Fibroblast of villous mesenchyme (primary cell): ENCODE results near the gene GLS2. TPM values are rescaled to one million over a fixed set of nuclear protein-coding genes. Genes with fewer than 3 reads are reported as not detected.
"Not testable (repeated sequence)": the region's sequence is repeated elsewhere in the genome, so short reads cannot be mapped to it uniquely, and the experiment has no call there.

Experiments used
- DNase-seq: peaks from one replicate; pipeline ENCODE4 v3.0.0-alpha.2; 2010; ENCODE audit warnings: low read depth
- H3K4me3 ChIP-seq: 2 replicates; pipeline ENCODE4 v1.5.1; 2011; ENCODE audit warnings: low read depth, mild to moderate bottlenecking, low read length
- total RNA-seq: library from RNA; depleted of rRNA; stranded (reverse); fragments of >200 nt; gene quantifications from 2 replicates; pipeline ENCODE4 v1.2.3, GENCODE V29; 2012
- TF ChIP-seq, protein P1 (sequence below): IDR thresholded peaks from 2 replicates; pipeline ENCODE4 v1.5.1; 2012; ENCODE audit warnings: low read depth, mild to moderate bottlenecking, low read length; ENCODE audit not compliant: insufficient read depth

Gene GLS2
- total RNA-seq, 1 donor = under 0.01 TPM

DNA sequence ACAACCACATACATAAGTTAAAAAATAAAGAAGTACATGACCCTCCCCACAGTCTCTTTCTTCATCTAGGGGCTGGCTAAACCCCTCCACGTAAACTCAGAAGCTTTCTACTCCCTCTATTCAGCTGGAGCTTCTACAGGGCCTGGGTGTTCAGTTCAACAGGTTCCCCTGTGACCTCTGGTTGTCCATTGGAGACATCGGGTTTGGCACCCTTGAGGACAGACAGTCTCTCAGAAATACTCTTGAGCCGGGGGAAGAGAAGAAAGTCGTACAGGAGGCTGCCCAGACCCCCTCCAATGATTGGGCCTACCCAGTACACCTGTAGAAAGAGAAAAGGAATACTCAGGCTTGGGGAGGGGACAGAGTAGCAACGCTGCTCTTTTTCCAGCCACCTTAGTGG, 36.8 kb downstream of the GLS2 start:
- TF ChIP-seq, protein P1, sequence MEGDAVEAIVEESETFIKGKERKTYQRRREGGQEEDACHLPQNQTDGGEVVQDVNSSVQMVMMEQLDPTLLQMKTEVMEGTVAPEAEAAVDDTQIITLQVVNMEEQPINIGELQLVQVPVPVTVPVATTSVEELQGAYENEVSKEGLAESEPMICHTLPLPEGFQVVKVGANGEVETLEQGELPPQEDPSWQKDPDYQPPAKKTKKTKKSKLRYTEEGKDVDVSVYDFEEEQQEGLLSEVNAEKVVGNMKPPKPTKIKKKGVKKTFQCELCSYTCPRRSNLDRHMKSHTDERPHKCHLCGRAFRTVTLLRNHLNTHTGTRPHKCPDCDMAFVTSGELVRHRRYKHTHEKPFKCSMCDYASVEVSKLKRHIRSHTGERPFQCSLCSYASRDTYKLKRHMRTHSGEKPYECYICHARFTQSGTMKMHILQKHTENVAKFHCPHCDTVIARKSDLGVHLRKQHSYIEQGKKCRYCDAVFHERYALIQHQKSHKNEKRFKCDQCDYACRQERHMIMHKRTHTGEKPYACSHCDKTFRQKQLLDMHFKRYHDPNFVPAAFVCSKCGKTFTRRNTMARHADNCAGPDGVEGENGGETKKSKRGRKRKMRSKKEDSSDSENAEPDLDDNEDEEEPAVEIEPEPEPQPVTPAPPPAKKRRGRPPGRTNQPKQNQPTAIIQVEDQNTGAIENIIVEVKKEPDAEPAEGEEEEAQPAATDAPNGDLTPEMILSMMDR = no peak
- no peak for DNase-seq
- no peak overlapping the region for H3K4me3 ChIP-seq

DNA sequence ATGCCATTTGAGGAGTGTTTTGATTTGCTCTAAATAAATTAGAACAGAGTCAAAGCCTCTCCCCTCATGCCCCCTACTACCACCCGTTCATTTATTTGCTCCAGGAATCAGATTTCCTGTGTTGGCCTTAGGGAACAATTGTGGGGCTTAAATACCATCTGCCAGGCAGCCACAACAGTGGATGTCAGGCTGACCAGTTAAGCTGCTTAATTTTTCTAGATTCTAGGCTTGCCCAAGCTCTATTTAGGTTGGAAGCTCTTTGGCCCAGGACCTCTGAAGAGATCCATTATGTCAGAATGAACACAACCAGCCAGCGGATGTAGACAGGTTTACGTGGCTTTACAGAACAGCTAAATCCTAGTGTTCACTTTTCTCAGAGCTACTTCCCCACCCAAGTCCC, 37.7 kb downstream of the GLS2 start:
- TF ChIP-seq, protein P1 = no peak
- no peak for DNase-seq
- no peak overlapping the region for H3K4me3 ChIP-seq

DNA sequence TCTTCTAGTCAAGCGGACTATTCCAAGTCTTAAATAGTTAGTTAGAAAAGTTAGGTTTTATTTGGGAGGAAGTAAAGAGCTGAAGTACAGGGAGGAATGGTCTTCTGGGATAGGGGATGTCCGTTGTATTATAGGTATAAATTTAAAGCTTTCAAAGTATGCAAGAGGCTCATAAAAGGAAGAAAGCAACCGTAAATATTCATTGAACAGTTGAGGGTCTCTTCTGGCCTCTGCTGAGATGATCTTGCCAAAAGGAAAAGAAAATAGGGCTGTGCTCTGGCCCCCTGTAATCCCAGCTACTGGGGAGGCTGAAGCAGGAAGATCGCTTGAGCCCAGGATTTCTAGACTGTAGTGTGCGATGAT, 38.4 kb downstream of the GLS2 start:
- TF ChIP-seq, protein P1 = no peak
- DNase-seq = no peak
- peak overlapping the region; percentile 92 for H3K4me3 ChIP-seq

DNA sequence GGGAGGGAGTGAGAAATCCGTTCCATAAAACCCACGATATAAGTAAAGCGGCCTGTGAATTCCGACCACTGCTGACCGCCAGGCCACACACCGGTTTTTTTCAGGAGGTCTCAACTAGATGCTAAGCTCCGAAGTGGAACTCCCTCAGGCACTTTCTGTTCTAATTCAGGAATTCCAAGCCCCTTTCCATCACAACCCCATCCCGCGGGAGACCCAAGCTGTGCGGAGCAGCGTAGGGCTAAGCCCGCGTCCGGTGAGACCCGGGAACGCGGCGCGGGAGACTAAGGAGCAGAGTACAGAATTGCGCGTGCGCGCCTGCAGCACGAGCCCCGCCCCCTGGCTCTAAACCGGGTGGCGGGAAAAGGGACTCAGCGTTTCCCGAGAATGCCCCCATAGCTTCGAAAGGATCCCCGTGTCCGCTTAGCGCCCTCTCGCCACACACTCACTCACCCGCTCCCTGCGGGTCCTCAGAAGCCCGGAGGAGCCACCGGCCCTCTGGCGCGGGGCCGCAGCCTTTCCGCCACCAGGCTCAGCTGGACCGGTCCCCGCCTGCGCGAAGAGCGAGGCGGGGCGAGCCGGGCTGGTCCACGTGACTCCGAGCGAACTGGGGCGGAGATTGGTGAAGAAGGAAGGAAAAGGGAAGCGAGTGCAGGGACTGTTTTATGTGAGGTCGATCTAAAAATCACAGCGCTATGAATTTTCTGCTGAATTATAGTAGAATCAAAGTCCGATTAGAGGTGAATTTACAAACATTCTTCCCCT, 38.9 kb downstream of the GLS2 start, which contains the start of gene TIMELESS:
TIMELESS (minus strand) TSS at position 567 of the 762 bp plus-strand sequence. CDS start 15,256 bp downstream, outside the sequence.
- H3K4me3 ChIP-seq = peak within 1 kb of the TSS; percentile 92
- peak; percentile 86 for DNase-seq
- TF ChIP-seq, protein P1 = no peak

DNA sequence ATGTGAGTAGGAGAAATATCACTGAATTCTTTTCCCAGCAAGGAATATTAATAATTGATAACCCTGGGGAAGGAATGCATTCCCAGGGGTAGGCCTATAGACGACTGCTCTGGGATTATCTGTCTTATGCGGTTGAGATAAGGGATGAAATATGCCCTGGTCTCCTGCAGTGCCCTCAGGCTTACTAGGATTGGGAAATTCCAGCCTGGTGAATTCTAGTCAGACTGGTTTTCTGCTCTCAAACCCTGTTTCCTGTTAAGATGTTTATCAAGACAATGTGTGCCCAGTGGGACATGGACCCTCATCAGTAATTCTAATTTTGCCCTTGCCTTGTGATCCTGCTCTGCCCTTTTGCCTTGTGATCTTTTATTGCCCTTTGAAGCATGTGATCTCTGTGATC, 44.8 kb downstream of the GLS2 start:
- not testable (repeated sequence) for H3K4me3 ChIP-seq, DNase-seq

DNA sequence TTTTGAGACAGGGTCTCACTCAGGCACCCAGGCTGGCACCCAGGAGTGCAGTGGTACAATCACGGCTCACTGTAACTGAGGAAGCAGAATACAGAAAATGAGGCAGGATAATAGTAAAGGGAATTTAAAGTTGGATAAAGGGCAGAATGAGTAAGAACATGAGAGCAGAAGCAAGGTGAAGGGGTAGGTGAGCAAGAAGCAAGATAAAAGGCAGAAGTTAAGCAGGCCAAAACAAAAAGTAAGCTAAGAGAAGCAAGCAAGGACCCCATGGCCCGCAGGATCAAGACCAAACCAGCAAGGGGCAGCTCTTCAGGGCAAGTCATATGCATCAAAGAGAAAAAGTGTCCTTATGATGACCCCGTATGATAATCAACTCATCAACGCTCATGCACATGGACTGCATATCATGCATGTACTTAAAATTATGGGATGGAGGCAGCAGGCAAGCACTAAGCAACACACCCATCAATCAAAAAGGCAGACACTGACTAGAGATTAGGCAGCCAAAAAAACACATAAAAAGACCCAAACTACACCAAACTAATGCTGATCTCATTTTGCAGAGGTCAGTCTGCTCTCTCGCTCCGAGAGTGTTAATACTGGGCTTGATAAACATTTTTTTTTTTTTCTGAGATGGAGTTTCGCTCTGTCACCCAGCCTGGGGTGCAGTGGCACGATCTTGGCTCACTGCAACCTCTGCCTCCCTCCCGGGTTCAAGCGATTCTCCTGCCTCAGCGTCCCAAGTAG, 50.4 kb downstream of the GLS2 start:
- TF ChIP-seq, protein P1 = no peak
- no peak overlapping the region for H3K4me3 ChIP-seq
- no peak for DNase-seq

DNA sequence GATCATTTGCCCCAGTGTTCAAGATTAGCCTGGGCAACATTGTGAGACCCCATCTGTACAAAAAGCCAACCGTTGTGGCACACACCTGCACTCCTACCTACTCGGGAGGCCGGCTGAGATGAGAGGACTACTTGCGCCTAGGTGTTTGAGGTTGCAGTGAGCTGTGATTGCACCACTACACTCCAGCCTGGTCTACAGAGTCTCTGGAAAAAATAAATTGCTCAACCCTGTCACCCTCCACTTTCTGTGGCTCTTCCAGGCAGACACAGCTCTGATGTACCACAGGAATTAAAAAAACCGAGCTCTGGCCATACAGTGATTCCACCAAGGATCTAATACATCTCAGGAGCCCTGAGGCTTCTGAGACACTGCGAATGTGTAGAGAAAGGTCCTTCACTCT, 53.1 kb downstream of the GLS2 start:
- no peak overlapping the region for H3K4me3 ChIP-seq

More for the DNA sequence above, 53.1 kb downstream of the GLS2 start:
- TF ChIP-seq, protein P1 = no peak
- no peak for DNase-seq
